GM23338 (cell line): ENCODE results near the gene RAB11A. TPM values are rescaled to one million over a fixed set of nuclear protein-coding genes. Genes with fewer than 3 reads are reported as not detected.

Experiments
- CREB1 ChIP-seq: fragments of 250-450 bp; sonication (Bioruptor Pico); IDR thresholded peaks from 2 replicates; pipeline ENCODE4 v1.5.0; 2020; ENCODE audit warnings: low read depth, mild to moderate bottlenecking, moderate library complexity
- EZH2phosphoT487 ChIP-seq: fragments of 200-600 bp; sonication (generic); IDR thresholded peaks from one replicate; pipeline ENCODE4 v1.8.1; 2018; ENCODE audit warnings: antibody characterized with exemption; ENCODE audit not compliant: unreplicated experiment
- JUNB ChIP-seq: IDR thresholded peaks from one replicate; pipeline ENCODE4 v1.6.1; 2016; ENCODE audit warnings: antibody characterized with exemption; ENCODE audit not compliant: unreplicated experiment
- REST ChIP-seq: IDR thresholded peaks from one replicate; pipeline ENCODE4 v1.6.1; 2018; ENCODE audit warnings: antibody characterized with exemption; ENCODE audit not compliant: unreplicated experiment
- STAT1 ChIP-seq: IDR thresholded peaks from one replicate; pipeline ENCODE4 v1.6.1; 2016; ENCODE audit warnings: antibody characterized with exemption; ENCODE audit not compliant: unreplicated experiment
- ZNF114 ChIP-seq: fragments of 250-450 bp; sonication (Bioruptor Pico); IDR thresholded peaks from 2 replicates; pipeline ENCODE4 v1.5.0; 2020; ENCODE audit warnings: mild to moderate bottlenecking, moderate library complexity
- ZNF462 ChIP-seq: fragments of 250-450 bp; sonication (Bioruptor Pico); IDR thresholded peaks from 2 replicates; pipeline ENCODE4 v1.5.0; 2020; ENCODE audit warnings: mild to moderate bottlenecking, moderate library complexity
- polyA plus RNA-seq: library from polyadenylated mRNA; unstranded; fragments of >200 nt; fragmentation: Nextera tagmentation; extraction: Ambion mirVana; gene quantifications from 2 replicates; pipeline ENCODE4 v1.2.1, GENCODE V29; 2016
- total RNA-seq: library from RNA; depleted of rRNA; stranded (reverse); fragments of >200 nt; shearing (Covaris generic); gene quantifications from 2 replicates; pipeline ENCODE4 v1.2.3, GENCODE V29; 2014

RAB11A gene
- total and polyA plus RNA-seq, 2 experiments from 2014 or later: 251 to 369 TPM

GRCh38 chr15:65907661-65908060, 38.4 kb downstream of the RAB11A start (continued):
- TF ChIP-seq ZNF462 (no peak), CREB1 (CRISPR knock-in tag) (no peak), ZNF114 (CRISPR knock-in tag) (no peak), EZH2phosphoT487 (no peak), STAT1 (no peak), REST (no peak), JUNB (no peak)
